Osteoblast (primary cell): Measurements from ENCODE around the gene SH2D3C. TPM values are rescaled to one million over a fixed set of nuclear protein-coding genes. Genes with fewer than 3 reads are reported as not detected.

Source experiments
- DNase-seq: peaks from one replicate; pipeline ENCODE4 v3.0.0; 2011; ENCODE audit warnings: low spot score, mixed read lengths; ENCODE audit not compliant: insufficient read length; ENCODE audit errors: missing footprints
- H2AFZ ChIP-seq: 2 replicates; pipeline ENCODE4 v1.6.0; 2011; ENCODE audit warnings: mild to moderate bottlenecking, low read length
- H3K27ac ChIP-seq: 2 replicates; pipeline ENCODE4 v1.5.1; 2011; ENCODE audit warnings: mild to moderate bottlenecking, low read depth, low read length, moderate library complexity
- H3K27me3 ChIP-seq: 2 replicates; pipeline ENCODE4 v1.6.0; 2012; ENCODE audit warnings: mild to moderate bottlenecking, control low read depth, inconsistent platforms, low read length, moderate library complexity; ENCODE audit not compliant: insufficient read depth
- H3K36me3 ChIP-seq: 2 replicates; pipeline ENCODE4 v1.5.1; 2011; ENCODE audit warnings: mild to moderate bottlenecking, low read length, control low read depth, moderate library complexity; ENCODE audit not compliant: insufficient read depth
- H3K4me1 ChIP-seq: 2 replicates; pipeline ENCODE4 v1.5.1; 2011; ENCODE audit warnings: mild to moderate bottlenecking, low read length, control low read depth, moderate library complexity; ENCODE audit not compliant: insufficient read depth
- H3K4me2 ChIP-seq: 2 replicates; pipeline ENCODE4 v1.6.0; 2011; ENCODE audit warnings: mild to moderate bottlenecking, low read length; ENCODE audit not compliant: insufficient read depth
- H3K4me3 ChIP-seq: fragments of 200-600 bp; sonication (generic); 3 replicates; pipeline ENCODE4 v1.5.1; 2012; ENCODE audit warnings: mild to moderate bottlenecking, low read length, inconsistent platforms; ENCODE audit not compliant: insufficient read depth
- H3K79me2 ChIP-seq: 2 replicates; pipeline ENCODE4 v1.6.0; 2012; ENCODE audit warnings: mild to moderate bottlenecking, low read length, control low read depth, inconsistent platforms; ENCODE audit not compliant: insufficient read depth
- H3K9me3 ChIP-seq: 2 replicates; pipeline ENCODE4 v1.5.1; 2011; ENCODE audit warnings: low read depth, low read length, control low read depth
- H4K20me1 ChIP-seq: 2 replicates; pipeline ENCODE4 v1.6.0; 2012; ENCODE audit warnings: mild to moderate bottlenecking, low read length, control low read depth; ENCODE audit not compliant: insufficient read depth
- CTCF ChIP-seq: IDR thresholded peaks from 2 replicates; pipeline ENCODE4 v1.5.1; 2011; ENCODE audit warnings: mild to moderate bottlenecking, low read depth, low read length, moderate library complexity; ENCODE audit errors: extremely low read depth
- total RNA-seq: library from RNA; depleted of rRNA; stranded (reverse); fragments of >200 nt; gene quantifications from 2 replicates; pipeline ENCODE4 v1.2.3, GENCODE V29; 2012

SH2D3C gene
- total RNA-seq, 1 donor: 0.36 TPM

GRCh38 chr9:127706836-127707241, 71.6 kb downstream of the SH2D3C start, which contains the start of gene CFAP157:
CFAP157 (plus strand) TSS chr9:127706988; CDS start chr9:127707032, 44 bp downstream.
- Histone ChIP-seq H3K27ac (no peak within 1 kb of the TSS), H3K27me3 (no peaks in the 10 kb centered on the region), H3K4me2 (no peak within 1 kb of the TSS), H3K9me3 (no peaks in the 10 kb centered on the region), H3K4me1 (no peaks in the 10 kb centered on the region), H3K4me3 (no peak within 1 kb of the TSS), H3K79me2 (no peaks in the 10 kb centered on the region), H2AFZ (no peak within 1 kb of the TSS), H4K20me1 (no peaks in the 10 kb centered on the region), H3K36me3 (no peaks in the 10 kb centered on the region)
- peak; percentile 77 for DNase-seq
- no peak for TF ChIP-seq CTCF

- H3K27me3 ChIP-seq: no peaks in the 10 kb centered on the region
- no peaks in the 10 kb centered on the region for H4K20me1 ChIP-seq
- no peak overlapping the region for H3K27ac ChIP-seq
- H3K79me2 ChIP-seq: no peaks in the 10 kb centered on the region
- no peaks in the 10 kb centered on the region for H3K4me1 ChIP-seq
- H2AFZ ChIP-seq: no peak overlapping the region
- no peak overlapping the region for H3K4me2 ChIP-seq
- no peak for TF ChIP-seq CTCF
- H3K36me3 ChIP-seq: no peaks in the 10 kb centered on the region
- H3K4me3 ChIP-seq: no peak overlapping the region
- peak; percentile 89 for DNase-seq
- H3K9me3 ChIP-seq: no peaks in the 10 kb centered on the region
Measured at GRCh38 chr9:127705577-127706379, 72.7 kb downstream of the SH2D3C start.

- TF ChIP-seq CTCF: no peak
- Histone ChIP-seq H4K20me1 (no peaks in the 10 kb centered on the region), H3K27me3 (no peaks in the 10 kb centered on the region), H3K4me3 (no peak overlapping the region), H3K79me2 (no peaks in the 10 kb centered on the region), H3K4me2 (no peak overlapping the region), H3K4me1 (peaks cover 3% of the 10 kb centered on the region), H3K27ac (no peak overlapping the region), H2AFZ (no peak overlapping the region), H3K36me3 (no peaks in the 10 kb centered on the region), H3K9me3 (no peaks in the 10 kb centered on the region)
- peak; percentile 14 for DNase-seq
Measured at GRCh38 chr9:127703289-127703946, 75.0 kb downstream of the SH2D3C start.
